ENCODE results near the gene CMTM7.
"Not testable (repeated sequence)": the region's sequence is repeated elsewhere in the genome, so short reads cannot be mapped to it uniquely, and the experiment has no call there.

The CMTM7 gene

GRCh38 chr3:32469151-32469874 is 77.7 kb downstream of the CMTM7 start:
- DNase-seq (ENCODE audit: insufficient read length) (no peak), FAIRE-seq (no peak)
- no peak for TF ChIP-seq POLR2AphosphoS5 (IDR thresholded peaks at IDR 0.05; ENCODE audit: low read depth, low read length)
- no peak for TF ChIP-seq TAF1 (IDR thresholded peaks at IDR 0.05; ENCODE audit: borderline replicate concordance, low read depth, low read length)
- TF ChIP-seq POLR2A (IDR thresholded peaks at IDR 0.05; ENCODE audit: low read depth, low read length): no peak

- no peak for FAIRE-seq
- no peak for TF ChIP-seq TAF1 (IDR thresholded peaks at IDR 0.05; ENCODE audit: borderline replicate concordance, low read depth, low read length)
- TF ChIP-seq POLR2A (IDR thresholded peaks at IDR 0.05; ENCODE audit: low read depth, low read length): no peak
- no peak for TF ChIP-seq POLR2AphosphoS5 (IDR thresholded peaks at IDR 0.05; ENCODE audit: low read depth, low read length)
- DNase-seq (ENCODE audit: insufficient read length): no peak
Observed at GRCh38 chr3:32470362-32470761, 78.7 kb downstream of the CMTM7 start.

- DNase-seq (ENCODE audit: insufficient read length) (no peak), FAIRE-seq (peak; percentile 50)
- TF ChIP-seq POLR2AphosphoS5 (IDR thresholded peaks at IDR 0.05; ENCODE audit: low read depth, low read length) (no peak), POLR2A (IDR thresholded peaks at IDR 0.05; ENCODE audit: low read depth, low read length) (no peak), TAF1 (IDR thresholded peaks at IDR 0.05; ENCODE audit: borderline replicate concordance, low read depth, low read length) (no peak)
Observed at GRCh38 chr3:32471246-32471645, 79.6 kb downstream of the CMTM7 start.

- FAIRE-seq; DNase-seq (ENCODE audit: insufficient read length): not testable (repeated sequence)
Observed at GRCh38 chr3:32472151-32472550, 80.5 kb downstream of the CMTM7 start.

- TF ChIP-seq TAF1 (IDR thresholded peaks at IDR 0.05; ENCODE audit: borderline replicate concordance, low read depth, low read length) (no peak), POLR2A (IDR thresholded peaks at IDR 0.05; ENCODE audit: low read depth, low read length) (no peak), POLR2AphosphoS5 (IDR thresholded peaks at IDR 0.05; ENCODE audit: low read depth, low read length) (no peak)
- DNase-seq (ENCODE audit: insufficient read length) (no peak), FAIRE-seq (no peak)
Observed at GRCh38 chr3:32474201-32474600, 82.5 kb downstream of the CMTM7 start.

GRCh38 chr3:32480604-32481003 is 89.0 kb downstream of the CMTM7 start:
- FAIRE-seq: no peak
- no peak for TF ChIP-seq TAF1 (IDR thresholded peaks at IDR 0.05; ENCODE audit: borderline replicate concordance, low read depth, low read length)
- TF ChIP-seq POLR2AphosphoS5 (IDR thresholded peaks at IDR 0.05; ENCODE audit: low read depth, low read length): no peak
- TF ChIP-seq POLR2A (IDR thresholded peaks at IDR 0.05; ENCODE audit: low read depth, low read length): no peak

GRCh38 chr3:32481791-32482631 is 90.4 kb downstream of the CMTM7 start:
- no peak for DNase-seq (ENCODE audit: insufficient read length)
- peak; percentile 64 for FAIRE-seq
- no peak for TF ChIP-seq POLR2AphosphoS5 (IDR thresholded peaks at IDR 0.05; ENCODE audit: low read depth, low read length)
- TF ChIP-seq POLR2A (IDR thresholded peaks at IDR 0.05; ENCODE audit: low read depth, low read length): no peak
- no peak for TF ChIP-seq TAF1 (IDR thresholded peaks at IDR 0.05; ENCODE audit: borderline replicate concordance, low read depth, low read length)

More at GRCh38 chr3:32480604-32481003, 89.0 kb downstream of the CMTM7 start:
- DNase-seq (ENCODE audit: insufficient read length): no peak

- TF ChIP-seq POLR2A (IDR thresholded peaks at IDR 0.05; ENCODE audit: low read depth, low read length) (no peak), POLR2AphosphoS5 (IDR thresholded peaks at IDR 0.05; ENCODE audit: low read depth, low read length) (no peak), TAF1 (IDR thresholded peaks at IDR 0.05; ENCODE audit: borderline replicate concordance, low read depth, low read length) (no peak)
- no peak for FAIRE-seq
- DNase-seq (ENCODE audit: insufficient read length): no peak
Observed at GRCh38 chr3:32482693-32483092, 91.0 kb downstream of the CMTM7 start.

- FAIRE-seq: no peak
- DNase-seq (ENCODE audit: insufficient read length): no peak
Observed at GRCh38 chr3:32483772-32484171, 92.1 kb downstream of the CMTM7 start.

GRCh38 chr3:32484436-32484835 is 92.8 kb downstream of the CMTM7 start:
- TF ChIP-seq POLR2AphosphoS5 (IDR thresholded peaks at IDR 0.05; ENCODE audit: low read depth, low read length) (no peak), TAF1 (IDR thresholded peaks at IDR 0.05; ENCODE audit: borderline replicate concordance, low read depth, low read length) (no peak), POLR2A (IDR thresholded peaks at IDR 0.05; ENCODE audit: low read depth, low read length) (no peak)
- FAIRE-seq (peak; percentile 77), DNase-seq (ENCODE audit: insufficient read length) (no peak)

More at GRCh38 chr3:32483772-32484171, 92.1 kb downstream of the CMTM7 start:
- TF ChIP-seq POLR2AphosphoS5 (IDR thresholded peaks at IDR 0.05; ENCODE audit: low read depth, low read length) (no peak), TAF1 (IDR thresholded peaks at IDR 0.05; ENCODE audit: borderline replicate concordance, low read depth, low read length) (no peak), POLR2A (IDR thresholded peaks at IDR 0.05; ENCODE audit: low read depth, low read length) (no peak)

- TF ChIP-seq POLR2A (IDR thresholded peaks at IDR 0.05; ENCODE audit: low read depth, low read length) (no peak), TAF1 (IDR thresholded peaks at IDR 0.05; ENCODE audit: borderline replicate concordance, low read depth, low read length) (no peak), POLR2AphosphoS5 (IDR thresholded peaks at IDR 0.05; ENCODE audit: low read depth, low read length) (no peak)
- DNase-seq (ENCODE audit: insufficient read length): no peak
- no peak for FAIRE-seq
Observed at GRCh38 chr3:32487781-32488473, 96.3 kb downstream of the CMTM7 start.

All from GM12892 (cell line).